Smooth muscle cell (in vitro differentiated cells): ENCODE results near the gene CCS. TPM values are rescaled to one million over a fixed set of nuclear protein-coding genes. Genes with fewer than 3 reads are reported as not detected.
A peak's percentile ranks its signal among the peaks of the same experiment; 100 is the strongest.
"Not testable (repeated sequence)": the region's sequence is repeated elsewhere in the genome, so short reads cannot be mapped to it uniquely, and the experiment has no call there.

ENCODE experiments used
- DNase-seq: peaks from one replicate; lab custom pipeline; 2025; ENCODE audit not compliant: unreplicated experiment; lab: John Stamatoyannopoulos, UW
- H2AFZ ChIP-seq: fragments of 200-600 bp; sonication (generic); 2 replicates; pipeline ENCODE4 v1.6.0; 2016; ENCODE audit warnings: antibody characterized with exemption, low read depth, mild to moderate bottlenecking
- H3F3A ChIP-seq: fragments of 200-600 bp; sonication (generic); 2 replicates; pipeline ENCODE4 v1.6.0; 2017; ENCODE audit warnings: antibody characterized with exemption, low read depth
- H3K27ac ChIP-seq: fragments of 200-600 bp; sonication (generic); 2 replicates; pipeline ENCODE4 v1.5.1; 2016; ENCODE audit warnings: low read depth, mild to moderate bottlenecking
- H3K27me3 ChIP-seq: fragments of 200-600 bp; sonication (generic); 2 replicates; pipeline ENCODE4 v1.6.1; 2016; ENCODE audit warnings: low read depth, mild to moderate bottlenecking
- H3K36me3 ChIP-seq: fragments of 200-600 bp; sonication (generic); 2 replicates; pipeline ENCODE4 v1.5.1; 2016; ENCODE audit warnings: low read depth
- H3K4me1 ChIP-seq: fragments of 200-600 bp; sonication (generic); 2 replicates; pipeline ENCODE4 v1.5.1; 2016; ENCODE audit warnings: low read depth
- H3K4me2 ChIP-seq: fragments of 200-600 bp; sonication (generic); 2 replicates; pipeline ENCODE4 v1.6.0; 2016; ENCODE audit warnings: mild to moderate bottlenecking
- H3K4me3 ChIP-seq: fragments of 200-600 bp; sonication (generic); 2 replicates; pipeline ENCODE4 v1.5.1; 2016; ENCODE audit warnings: mild to moderate bottlenecking
- H3K79me2 ChIP-seq: fragments of 200-600 bp; sonication (generic); 2 replicates; pipeline ENCODE4 v1.6.0; 2016; ENCODE audit warnings: low read depth, mild to moderate bottlenecking
- H3K9ac ChIP-seq: fragments of 200-600 bp; sonication (generic); 2 replicates; pipeline ENCODE4 v1.6.0; 2016; ENCODE audit warnings: low read depth
- H3K9me3 ChIP-seq: fragments of 200-600 bp; sonication (generic); replicated peaks from 2 replicates; pipeline ENCODE4 v1.5.1; 2016; ENCODE audit warnings: low read depth
- H4K20me1 ChIP-seq: fragments of 200-600 bp; sonication (generic); 2 replicates; pipeline ENCODE4 v1.6.0; 2016; ENCODE audit warnings: low read depth
- CTCF ChIP-seq: fragments of 200-600 bp; sonication (generic); IDR thresholded peaks from 2 replicates; pipeline ENCODE4 v1.5.1; 2017; ENCODE audit warnings: borderline replicate concordance, mild to moderate bottlenecking, antibody characterized with exemption; ENCODE audit not compliant: insufficient read depth, poor library complexity, severe bottlenecking
- WGBS: methylation state at CpG from one replicate; pipeline ENCODE4 v1.1.7; 2016; ENCODE audit warnings: low lambda C conversion rate; 5-methylcytosine and 5-hydroxymethylcytosine counted together
- polyA plus RNA-seq: library from polyadenylated mRNA; unstranded; fragments of >200 nt; fragmentation: Nextera tagmentation; extraction: Ambion mirVana; gene quantifications from 2 replicates; pipeline ENCODE4 v1.2.1, GENCODE V29; 2016
- total RNA-seq: library from RNA; depleted of rRNA; stranded (reverse); fragments of >200 nt; gene quantifications from 2 replicates; pipeline ENCODE4 v1.2.3, GENCODE V29; 2014

CCS gene
- total and polyA plus RNA-seq, 2 experiments from 2014 or later, result 29.2 to 104 TPM

- H3K4me2 ChIP-seq, result no peak overlapping the region
- H3K79me2 ChIP-seq, result no peaks in the 10 kb centered on the region
- TF ChIP-seq CTCF, result no peak
- H3F3A ChIP-seq, result peaks cover 3% of the 10 kb centered on the region
- H3K27ac ChIP-seq, result peak overlapping the region; percentile 40
- no peak overlapping the region for H3K9ac ChIP-seq
- H3K4me1 ChIP-seq, result no peaks in the 10 kb centered on the region
- DNase-seq, result no peak
- no peak overlapping the region for H3K4me3 ChIP-seq
- H3K36me3 ChIP-seq, result no peaks in the 10 kb centered on the region
- no peaks in the 10 kb centered on the region for H4K20me1 ChIP-seq
- H3K27me3 ChIP-seq, result no peaks in the 10 kb centered on the region
- H3K9me3 ChIP-seq, result no peaks in the 10 kb centered on the region
- no peak overlapping the region for H2AFZ ChIP-seq
- WGBS, result 52% methylated on average over 5 of the region's 5 CpGs
Measured at GRCh38 chr11:66580803-66581202, 12.2 kb upstream of the CCS start.

- Histone ChIP-seq H3K36me3 (no peaks in the 10 kb centered on the region), H3K79me2 (no peaks in the 10 kb centered on the region), H3K4me2 (no peak overlapping the region), H3K4me1 (no peaks in the 10 kb centered on the region), H4K20me1 (no peaks in the 10 kb centered on the region), H2AFZ (no peak overlapping the region), H3K4me3 (no peak overlapping the region), H3K9ac (no peak overlapping the region), H3F3A (peaks cover 3% of the 10 kb centered on the region), H3K9me3 (no peaks in the 10 kb centered on the region), H3K27ac (peak overlapping the region; percentile 40), H3K27me3 (no peaks in the 10 kb centered on the region)
- no peak for TF ChIP-seq CTCF
- 92% methylated on average over 3 of the region's 3 CpGs for WGBS
- no peak for DNase-seq
Measured at GRCh38 chr11:66581261-66581660, 11.7 kb upstream of the CCS start.

GRCh38 chr11:66582565-66583147, 10.3 kb upstream of the CCS start:
- not testable (repeated sequence) for DNase-seq, H3K9ac ChIP-seq, H3K4me3 ChIP-seq, H3K4me2 ChIP-seq, H3K4me1 ChIP-seq, H4K20me1 ChIP-seq, H3K27ac ChIP-seq, H3K27me3 ChIP-seq, H3K79me2 ChIP-seq, H3K9me3 ChIP-seq, H3F3A ChIP-seq, H3K36me3 ChIP-seq, H2AFZ ChIP-seq
- WGBS, result 62% methylated on average over 3 of the region's 3 CpGs

GRCh38 chr11:66585447-66585846, 7.5 kb upstream of the CCS start:
- not testable (repeated sequence) for H3K4me2 ChIP-seq, H3K9ac ChIP-seq, H3K27me3 ChIP-seq, H3K4me1 ChIP-seq, H3K4me3 ChIP-seq, DNase-seq, H3F3A ChIP-seq, H4K20me1 ChIP-seq, H3K9me3 ChIP-seq, H3K36me3 ChIP-seq, H2AFZ ChIP-seq, H3K79me2 ChIP-seq, H3K27ac ChIP-seq
- WGBS, result 92% methylated on average over 1 of the region's 1 CpG

GRCh38 chr11:66586136-66586535, 6.8 kb upstream of the CCS start:
- no peaks in the 10 kb centered on the region for H3F3A ChIP-seq
- H3K9ac ChIP-seq, result no peak overlapping the region
- no peaks in the 10 kb centered on the region for H3K27me3 ChIP-seq
- no peaks in the 10 kb centered on the region for H3K79me2 ChIP-seq
- no peak for DNase-seq
- no peak for TF ChIP-seq CTCF
- no peak overlapping the region for H3K27ac ChIP-seq
- no peaks in the 10 kb centered on the region for H3K4me1 ChIP-seq
- WGBS, result 75% methylated on average over 2 of the region's 2 CpGs
- H4K20me1 ChIP-seq, result no peaks in the 10 kb centered on the region
- H3K4me3 ChIP-seq, result no peak overlapping the region
- H3K36me3 ChIP-seq, result no peaks in the 10 kb centered on the region
- no peak overlapping the region for H2AFZ ChIP-seq
- no peaks in the 10 kb centered on the region for H3K9me3 ChIP-seq
- no peak overlapping the region for H3K4me2 ChIP-seq

GRCh38 chr11:66589315-66589714, 3.7 kb upstream of the CCS start:
- H3K9me3 ChIP-seq, H3K27ac ChIP-seq, H2AFZ ChIP-seq, H4K20me1 ChIP-seq, H3K4me3 ChIP-seq, H3F3A ChIP-seq, H3K27me3 ChIP-seq, H3K4me1 ChIP-seq, H3K4me2 ChIP-seq, DNase-seq, H3K9ac ChIP-seq, H3K36me3 ChIP-seq: not testable (repeated sequence)
- peaks cover 13% of the 10 kb centered on the region for H3K79me2 ChIP-seq
- WGBS, result 85% methylated on average over 2 of the region's 2 CpGs
